Stimulated activated CD4-positive, alpha-beta T cell treated with anti-CD3 and anti-CD28 coated beads, Interleukin-4, amount 100 ng/mL, for 48 hours (primary cell): Measurements from ENCODE around the gene NUP155.
"Not testable (repeated sequence)": the region's sequence is repeated elsewhere in the genome, so short reads cannot be mapped to it uniquely, and the experiment has no call there.

Experiments
- DNase-seq, 2 donors: peaks; one replicate each; pipeline ENCODE4 v3.0.0-alpha.2; 2020; ENCODE audit warnings: low read depth in 2 of 2

The NUP155 gene

DNA sequence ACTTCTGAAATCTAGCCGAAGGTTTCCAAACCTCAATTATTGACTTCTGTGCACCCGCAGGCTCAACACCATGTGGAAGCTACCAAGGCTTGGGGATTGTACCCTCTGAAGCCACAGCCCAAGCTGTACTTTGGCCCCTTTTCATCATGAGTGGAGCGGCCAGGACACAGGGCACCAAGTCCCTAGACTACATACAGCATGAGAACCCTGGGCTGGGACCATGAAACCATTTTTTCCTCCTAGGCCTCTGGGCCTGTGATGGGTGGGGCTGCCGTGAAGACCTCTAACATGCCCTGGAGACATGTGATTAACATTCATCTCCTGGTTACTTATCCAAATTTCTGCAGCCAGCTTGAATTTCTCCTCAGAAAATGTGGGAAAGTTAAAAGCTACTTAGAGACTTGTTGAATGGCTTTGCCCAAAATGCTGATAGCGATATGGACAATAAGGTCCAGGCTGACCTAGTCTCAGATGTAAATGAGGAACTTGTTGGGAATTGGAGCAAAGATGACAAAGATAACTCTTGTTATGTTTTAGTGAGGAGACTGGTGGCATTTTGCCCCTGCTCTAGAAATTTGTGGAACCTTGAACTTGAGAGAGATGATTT, 87.6 kb downstream of the NUP155 start:
- no peak for DNase-seq

DNA sequence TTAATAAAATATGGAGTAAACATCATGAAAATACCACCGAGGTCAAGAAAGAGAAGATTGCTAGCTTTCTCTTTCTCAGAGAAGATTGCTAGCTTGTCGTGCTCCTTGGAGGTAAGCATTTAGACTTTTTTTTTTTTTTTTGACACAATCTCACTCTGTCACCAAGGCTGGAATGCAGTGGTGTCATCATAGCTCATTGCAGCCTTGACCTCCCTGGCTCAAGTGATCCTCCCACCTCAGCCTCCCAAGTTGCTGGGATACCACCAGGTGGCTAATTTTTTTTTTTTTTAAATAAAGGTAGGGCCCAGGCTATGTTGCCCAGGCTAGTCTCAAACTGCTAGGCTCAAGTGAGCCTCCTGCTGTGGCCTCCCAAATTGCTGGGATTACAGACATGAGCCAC, 95.4 kb downstream of the NUP155 start:
- no peak for DNase-seq

GRCh38 chr5:37272511-37272910, 98.4 kb downstream of the NUP155 start:
- no peak for DNase-seq

DNA sequence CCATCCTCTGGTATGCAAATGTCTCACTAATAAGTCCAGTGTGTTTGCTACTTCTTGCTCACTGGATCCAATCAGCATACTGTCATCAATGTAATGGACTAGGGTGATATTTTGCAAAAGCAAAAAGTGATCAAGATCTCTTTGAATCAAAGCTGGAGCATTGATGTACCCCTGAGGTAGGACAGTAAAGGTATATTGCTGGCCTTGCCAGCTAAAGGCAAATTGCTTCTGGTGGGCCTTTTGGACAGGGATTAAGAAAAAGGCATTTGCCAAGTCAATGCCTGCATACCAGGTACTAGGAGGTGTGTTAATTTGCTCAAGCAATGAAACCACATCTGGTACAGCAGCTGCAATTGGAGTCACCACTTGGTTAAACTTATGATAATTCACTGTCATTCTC, 102.8 kb downstream of the NUP155 start:
- DNase-seq, result not testable (repeated sequence)

- DNase-seq, result no peak
These were observed 115.0 kb downstream of the NUP155 start for GRCh38 chr5:37255774-37256358.

- DNase-seq, result no peak
These were observed 116.3 kb downstream of the NUP155 start for GRCh38 chr5:37254581-37254980.

- DNase-seq, result no peak
These were observed 119.2 kb downstream of the NUP155 start for GRCh38 chr5:37251665-37252064.

GRCh38 chr5:37249815-37250164, 121.1 kb downstream of the NUP155 start:
- no peak for DNase-seq

DNA sequence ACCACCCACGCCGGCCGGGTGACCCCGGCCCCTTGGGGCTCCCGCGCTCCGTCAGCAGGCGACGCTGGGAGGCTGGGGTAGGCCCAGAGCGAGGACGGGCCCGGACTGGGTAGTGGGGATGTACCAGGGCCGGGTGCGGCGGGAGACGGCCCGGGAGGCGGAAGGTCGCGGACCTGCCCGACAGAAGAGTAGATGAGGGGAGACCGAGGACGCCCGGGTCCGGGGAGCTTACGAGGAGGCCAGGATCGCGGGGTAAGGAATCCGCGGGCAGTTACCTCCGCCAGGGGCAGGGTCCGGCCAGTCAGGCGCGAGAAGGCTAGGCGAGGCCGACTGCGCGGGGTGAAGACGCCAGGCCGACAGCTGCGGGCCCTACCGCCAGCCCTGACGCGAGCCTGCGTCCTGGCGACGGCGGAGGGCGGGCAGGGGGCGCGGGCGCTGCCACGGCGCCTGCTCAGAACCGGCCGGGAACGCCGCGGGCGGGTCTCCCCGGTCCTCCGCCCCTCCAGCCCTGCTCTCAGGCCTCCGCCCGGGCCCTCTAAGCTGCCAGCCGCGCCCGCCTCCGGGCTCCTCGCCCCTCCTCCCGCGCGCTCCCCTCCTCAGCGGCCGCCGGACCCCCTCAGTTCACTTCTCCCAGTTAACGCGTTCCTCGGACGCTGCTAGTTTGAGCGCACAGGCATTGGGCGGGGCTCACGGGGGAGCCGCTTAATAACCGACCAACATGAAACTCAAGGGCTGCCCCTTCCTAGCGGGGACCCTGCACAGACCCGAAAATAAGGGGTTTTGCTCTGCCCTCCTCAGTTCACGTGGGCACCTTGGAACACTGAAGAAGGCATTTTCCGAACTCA, 121.7 kb downstream of the NUP155 start, which contains the start of gene CPLANE1:
Gene CPLANE1 (minus strand): TSS at position 407 of the 845 bp plus-strand sequence. CDS start 1,678 bp downstream, outside the sequence.
- DNase-seq, result peak; percentile 40 to 58

- no peak for DNase-seq
These were observed 122.4 kb downstream of the NUP155 start for GRCh38 chr5:37248421-37248969.

GRCh38 chr5:37247496-37247895, 123.4 kb downstream of the NUP155 start:
- no peak for DNase-seq

GRCh38 chr5:37247036-37247435, 123.9 kb downstream of the NUP155 start:
- no peak for DNase-seq
